MCF 10A (cell line): ENCODE results near the gene SH2D4B. TPM values are rescaled to one million over a fixed set of nuclear protein-coding genes. Genes with fewer than 3 reads are reported as not detected.

Experiments
- BruUV-seq: library from RNA; stranded (reverse); fragments of 400-500 nt; replicated peaks from 2 replicates; lab custom pipeline; 2021; lab: Mats Ljungman, UMichigan
- CTCF ChIA-PET: fragments of 300-600 bp; sonication (Branson Sonifier 250); formaldehyde crosslinking; extraction: SDS; loops from one replicate; lab custom pipeline; 2021; ENCODE audit warnings: antibody characterized with exemption, inconsistent platforms; lab: Yijun Ruan, JAX
- POLR2A ChIA-PET: fragments of 300-600, 350-650 bp; sonication (Branson Sonifier 250); formaldehyde crosslinking; extraction: SDS; loops from one replicate; lab custom pipeline; 2020; ENCODE audit warnings: antibody characterized with exemption, inconsistent platforms; lab: Yijun Ruan, JAX
- DNase-seq: peaks from one replicate; pipeline ENCODE4 v3.0.0-alpha.2; 2018; ENCODE audit not compliant: unreplicated experiment
- H3K27ac Mint-ChIP-seq: one replicate; pipeline ENCODE4 v1.8.0; 2022; ENCODE audit warnings: mild to moderate bottlenecking, low read depth, mixed read lengths; ENCODE audit not compliant: unreplicated experiment
- H3K27me3 Mint-ChIP-seq: one replicate; pipeline ENCODE4 v1.8.0; 2022; ENCODE audit warnings: mixed read lengths; ENCODE audit not compliant: insufficient read depth, unreplicated experiment
- H3K36me3 Mint-ChIP-seq: one replicate; pipeline ENCODE4 v1.8.0; 2022; ENCODE audit warnings: mild to moderate bottlenecking, moderate library complexity, mixed read lengths; ENCODE audit not compliant: insufficient read depth, unreplicated experiment
- H3K4me1 Mint-ChIP-seq: one replicate; pipeline ENCODE4 v1.8.0; 2022; ENCODE audit warnings: mixed read lengths; ENCODE audit not compliant: insufficient read depth, unreplicated experiment
- H3K4me3 Mint-ChIP-seq: one replicate; pipeline ENCODE4 v1.8.0; 2022; ENCODE audit warnings: mild to moderate bottlenecking, moderate library complexity, mixed read lengths; ENCODE audit not compliant: unreplicated experiment
- H3K9me3 Mint-ChIP-seq: one replicate; pipeline ENCODE4 v1.8.0; 2022; ENCODE audit warnings: mixed read lengths; ENCODE audit not compliant: unreplicated experiment
- CTCF ChIP-seq: fragments of 200-600 bp; IDR thresholded peaks from one replicate; pipeline ENCODE4 v1.8.0; 2022; ENCODE audit warnings: antibody characterized with exemption, mild to moderate bottlenecking; ENCODE audit not compliant: unreplicated experiment
- intact Hi-C: fragments of 100-400 bp; cut with micrococcal nuclease; formaldehyde crosslinking; loops from 2 replicates; pipeline ENCODE4 v1.14.1; 2022
- total RNA-seq: library from RNA; stranded (reverse); gene quantifications from 2 replicates; pipeline ENCODE4 v1.2.3, GENCODE V29; 2022

SH2D4B gene
- total RNA-seq, 1 experiment from 2014 or later = not detected

DNA sequence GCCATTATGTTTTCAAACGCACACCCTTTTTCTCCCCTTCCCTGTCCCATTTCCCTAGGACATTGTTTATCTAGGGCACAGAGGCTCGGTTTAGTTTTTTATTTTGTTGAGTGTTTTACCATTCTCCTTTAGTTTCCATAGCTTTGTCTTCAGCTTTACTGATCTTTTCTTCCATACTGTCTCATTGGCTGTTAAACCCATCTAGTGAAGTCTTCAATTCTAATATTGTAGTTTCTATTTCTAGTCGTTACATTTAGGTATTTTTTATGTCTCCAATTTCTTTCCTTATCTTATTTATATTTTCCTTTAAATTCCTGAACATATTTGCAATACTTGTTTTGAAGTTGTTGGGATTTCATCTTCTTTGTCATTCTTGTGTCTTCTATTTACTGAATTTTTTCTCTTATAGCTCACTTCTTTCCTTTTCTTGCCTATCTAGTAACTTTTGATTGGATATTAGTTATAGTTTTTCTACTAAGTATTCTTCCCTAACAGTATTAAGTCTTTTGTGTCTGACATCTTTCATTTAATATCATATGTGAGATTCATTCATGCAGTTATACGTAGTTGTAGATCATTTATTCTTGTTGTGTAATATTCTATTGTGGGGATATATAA is 41.0 kb upstream of the SH2D4B start:
- H3K27ac Mint-ChIP-seq = peak overlapping the region; percentile 37
- ChIA-PET POLR2A (interaction anchor here (0.6 to 11.3 kb wide), 10 partner anchors 9 to 128 kb away, joined by 3 to 225 read pairs (median 6); partner anchors contain the start of gene TSPAN14), CTCF (interaction anchor here (0.6 to 21.4 kb wide), 5 partner anchors 9 to 315 kb away, joined by 3 to 923 read pairs (median 5); partner anchors contain the start of gene TSPAN14)
- peaks cover 24% of the 10 kb centered on the region for H3K36me3 Mint-ChIP-seq
- H3K9me3 Mint-ChIP-seq = no peaks in the 10 kb centered on the region
- DNase-seq = no peak
- intact Hi-C loops = no loop called here
- TF ChIP-seq CTCF = no peak
- no peaks in the 10 kb centered on the region for H3K27me3 Mint-ChIP-seq
- H3K4me3 Mint-ChIP-seq = no peak overlapping the region
- BruUV-seq = no TSS peak
- H3K4me1 Mint-ChIP-seq = peaks cover 73% of the 10 kb centered on the region

DNA sequence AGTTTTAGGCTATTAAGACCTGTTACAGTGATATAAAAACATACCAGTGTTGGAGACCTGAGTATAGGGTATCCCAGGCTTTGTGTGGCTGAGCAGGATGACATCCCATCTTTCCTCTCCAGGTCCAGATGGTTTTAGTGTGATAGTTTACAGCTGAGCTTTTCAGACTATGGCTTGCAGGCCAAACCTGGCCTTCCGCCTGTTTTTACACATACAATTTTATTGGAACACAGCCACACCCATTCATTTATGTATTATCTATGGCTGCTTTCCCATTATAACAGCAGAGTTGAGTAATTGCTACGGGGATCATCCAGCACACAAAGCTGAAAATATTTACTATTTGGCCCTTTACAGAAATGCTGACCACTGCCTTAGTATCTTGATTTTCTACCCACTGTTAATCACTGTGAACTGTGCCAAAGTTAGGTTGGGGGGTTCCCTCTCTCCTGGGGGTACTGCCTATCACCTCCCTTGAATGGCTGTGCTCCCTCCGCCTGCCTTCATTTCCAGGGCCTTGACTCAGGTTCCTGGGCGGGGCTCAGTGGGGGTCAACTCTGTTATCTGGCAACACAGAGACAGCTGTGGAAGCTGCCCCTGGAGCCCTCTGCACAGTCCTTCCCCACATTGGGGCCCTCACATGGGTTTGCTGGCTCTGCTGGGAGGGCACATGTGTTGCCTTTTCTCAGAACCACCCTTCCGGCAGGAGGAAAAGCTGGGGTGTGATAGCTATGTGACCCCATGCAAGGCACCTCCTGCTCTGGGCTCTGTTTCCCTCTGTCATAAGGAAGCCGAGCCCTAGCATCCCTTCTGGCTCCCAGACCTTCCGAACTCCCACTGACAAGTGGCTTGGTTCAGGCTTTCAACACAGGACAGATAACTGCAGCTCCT is 40.3 kb upstream of the SH2D4B start:
- intact Hi-C loops = loop anchor here (1.0 kb wide), 1 partner anchor 25 kb away; no protein-coding TSS in a partner anchor
- peak overlapping the region; percentile 45 for H3K4me3 Mint-ChIP-seq

DNA sequence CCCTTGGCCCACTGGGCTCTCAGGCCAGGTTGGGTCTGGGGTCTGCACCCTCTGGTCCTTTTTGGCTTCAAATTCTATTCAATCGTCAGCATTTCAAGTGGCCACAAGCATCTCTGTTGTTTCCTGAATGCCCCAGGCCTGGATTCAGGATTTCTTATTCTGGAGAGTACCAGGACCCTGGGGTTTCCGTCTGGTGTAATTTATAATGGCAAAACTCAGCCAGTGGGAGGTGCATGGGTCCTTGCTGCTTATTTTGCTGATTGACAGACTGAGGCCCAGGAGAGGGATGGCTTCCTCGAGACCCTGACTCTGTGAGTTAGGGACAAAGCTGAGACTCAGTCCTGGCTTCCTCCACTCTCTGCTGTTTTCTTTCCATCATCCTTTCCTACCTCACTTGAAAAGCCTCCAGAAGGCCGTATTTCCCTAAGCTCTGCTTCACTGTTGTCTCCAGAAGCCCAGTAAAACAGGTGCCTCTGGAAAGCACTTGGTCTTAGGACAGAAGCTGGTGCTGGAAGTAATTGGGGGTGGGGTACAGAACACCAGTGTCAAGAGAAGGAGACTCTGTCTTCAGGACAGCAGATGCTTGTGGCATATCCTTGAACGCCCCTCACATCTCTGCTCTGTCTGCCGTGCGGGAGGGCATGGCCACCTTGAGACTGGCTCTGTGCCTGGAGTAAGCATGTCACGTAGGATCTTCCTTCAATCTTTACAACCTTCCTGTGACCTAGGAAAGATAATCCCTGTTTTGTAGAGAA is 39.4 kb upstream of the SH2D4B start:
- Mint-ChIP-seq H3K36me3 (peaks cover 17% of the 10 kb centered on the region), H3K9me3 (no peaks in the 10 kb centered on the region), H3K27ac (peak overlapping the region; percentile 37), H3K4me3 (peak overlapping the region; percentile 45), H3K27me3 (no peaks in the 10 kb centered on the region), H3K4me1 (peaks cover 86% of the 10 kb centered on the region)
- no peak for TF ChIP-seq CTCF
- intact Hi-C loops = loop anchor here (1.0 kb wide), 1 partner anchor 26 kb away; no protein-coding TSS in a partner anchor
- BruUV-seq = no TSS peak
- no peak for DNase-seq
- POLR2A ChIA-PET = interaction anchor here (0.9 to 11.3 kb wide), 11 partner anchors 9 to 115 kb away, joined by 3 to 225 read pairs (median 4); partner anchors contain the start of gene TSPAN14
- CTCF ChIA-PET = interaction anchor here (0.9 to 21.4 kb wide), 6 partner anchors 9 to 116 kb away, joined by 3 to 923 read pairs (median 5); partner anchors contain the start of gene TSPAN14

More for the DNA sequence above, 40.3 kb upstream of the SH2D4B start:
- ChIA-PET POLR2A (interaction anchor here (0.7 to 11.3 kb wide), 7 partner anchors 8 to 86 kb away, joined by 3 to 225 read pairs (median 9); partner anchors contain the start of gene TSPAN14), CTCF (interaction anchor here (1.2 to 21.4 kb wide), 5 partner anchors 8 to 115 kb away, joined by 4 to 923 read pairs (median 7); partner anchors contain the start of gene TSPAN14)
- H3K27me3 Mint-ChIP-seq = no peaks in the 10 kb centered on the region
- peak overlapping the region; percentile 37 for H3K27ac Mint-ChIP-seq
- peaks cover 23% of the 10 kb centered on the region for H3K36me3 Mint-ChIP-seq
- no peaks in the 10 kb centered on the region for H3K9me3 Mint-ChIP-seq
- peak; percentile 90 for DNase-seq
- H3K4me1 Mint-ChIP-seq = peaks cover 78% of the 10 kb centered on the region
- TF ChIP-seq CTCF = no peak
- no TSS peak for BruUV-seq
